22Rv1 (cell line): ENCODE results near the gene GPR148.

Experiments used
- H3K27ac ChIP-seq: fragments of 450-650 bp; 2 replicates; pipeline ENCODE4 v1.5.1; 2017
- CTCF ChIP-seq: fragments of 450-650 bp; IDR thresholded peaks from 2 replicates; pipeline ENCODE4 v1.5.1; 2017; ENCODE audit warnings: mild to moderate bottlenecking
- ZFX ChIP-seq: fragments of 450-650 bp; IDR thresholded peaks from 2 replicates; pipeline ENCODE4 v1.6.1; 2017; ENCODE audit warnings: antibody characterized with exemption, borderline replicate concordance

Gene GPR148

GRCh38 chr2:130740671-130741070 is 11.8 kb downstream of the GPR148 start:
- no peak for TF ChIP-seq ZFX
- no peak for TF ChIP-seq CTCF
- H3K27ac ChIP-seq = no peak overlapping the region

GRCh38 chr2:130743278-130743677 is 14.4 kb downstream of the GPR148 start:
- H3K27ac ChIP-seq = no peak overlapping the region
- no peak for TF ChIP-seq ZFX
- TF ChIP-seq CTCF = no peak

GRCh38 chr2:130744287-130745117 is 15.6 kb downstream of the GPR148 start:
- TF ChIP-seq CTCF (no peak), ZFX (no peak)
- H3K27ac ChIP-seq = peak overlapping the region; percentile 39

- H3K27ac ChIP-seq = no peak overlapping the region
- no peak for TF ChIP-seq ZFX
Observed at GRCh38 chr2:130749078-130749477, 20.2 kb downstream of the GPR148 start.

GRCh38 chr2:130749641-130750040 is 20.8 kb downstream of the GPR148 start:
- TF ChIP-seq CTCF (no peak), ZFX (no peak)
- no peak overlapping the region for H3K27ac ChIP-seq

GRCh38 chr2:130754811-130755210 is 25.9 kb downstream of the GPR148 start:
- TF ChIP-seq ZFX = no peak
- no peak for TF ChIP-seq CTCF

GRCh38 chr2:130755256-130756052 is 26.6 kb downstream of the GPR148 start, which contains the start of gene AMER3:
Gene AMER3, plus strand, starts transcription at chr2:130755540. Its CDS starts 6,533 bp downstream, at chr2:130762073.
- peak within 1 kb of the TSS; percentile 74 for H3K27ac ChIP-seq
- TF ChIP-seq CTCF = no peak
- TF ChIP-seq ZFX = no peak

More at GRCh38 chr2:130754811-130755210, 25.9 kb downstream of the GPR148 start:
- peak overlapping the region; percentile 74 for H3K27ac ChIP-seq
